Mesenchymal stem cell (in vitro differentiated cells and primary cell): ENCODE data around the gene HIF3A.

ENCODE experiments used
- DNase-seq: peaks from one replicate; pipeline ENCODE4 v3.0.0-alpha.2; 2013
- H2AFZ ChIP-seq: one replicate; pipeline ENCODE4 v1.6.1; 2013; ENCODE audit warnings: low read depth, mild to moderate bottlenecking, control low read depth, inconsistent platforms, low read length, moderate library complexity
- H2AK5ac ChIP-seq: 2 replicates; pipeline ENCODE4 v1.6.1; 2013; ENCODE audit warnings: low read length, moderate library complexity, mild to moderate bottlenecking, inconsistent platforms; ENCODE audit not compliant: severe bottlenecking
- H2BK120ac ChIP-seq: one replicate; pipeline ENCODE4 v1.6.1; 2013; ENCODE audit warnings: low read depth, mild to moderate bottlenecking, inconsistent platforms, low read length, moderate library complexity
- H2BK12ac ChIP-seq, 2 experiments: one replicate each; pipeline ENCODE4 v1.6.1; 2013; ENCODE audit warnings: inconsistent platforms in 2 of 2, low read length in 2 of 2, mild to moderate bottlenecking in 2 of 2, moderate library complexity in 2 of 2, control low read depth in 1 of 2
- H2BK15ac ChIP-seq: one replicate; pipeline ENCODE4 v1.6.1; 2013; ENCODE audit warnings: mild to moderate bottlenecking, low read depth, inconsistent platforms; ENCODE audit not compliant: poor library complexity, severe bottlenecking
- H2BK5ac ChIP-seq: 2 replicates; pipeline ENCODE4 v1.6.1; 2013; ENCODE audit warnings: low read depth, mild to moderate bottlenecking, low read length, control low read depth, inconsistent platforms; ENCODE audit not compliant: poor library complexity, severe bottlenecking
- H3K14ac ChIP-seq, 2 experiments: one replicate each; pipeline ENCODE4 v1.6.1; 2013; ENCODE audit warnings: inconsistent platforms in 2 of 2, low read length in 2 of 2, control low read depth in 1 of 2, mild to moderate bottlenecking in 1 of 2, moderate library complexity in 1 of 2
- H3K18ac ChIP-seq, 2 experiments: one replicate each; pipeline ENCODE4 v1.6.1; 2013; ENCODE audit warnings: inconsistent platforms in 2 of 2, low read length in 2 of 2, control low read depth in 1 of 2, low read depth in 1 of 2, mild to moderate bottlenecking in 1 of 2
- H3K23ac ChIP-seq, 2 experiments: one replicate each; pipeline ENCODE4 v1.6.1; 2013; ENCODE audit warnings: inconsistent platforms in 2 of 2, low read length in 2 of 2, mild to moderate bottlenecking in 2 of 2, moderate library complexity in 2 of 2, control low read depth in 1 of 2
- H3K27ac ChIP-seq: 2 replicates; pipeline ENCODE4 v1.5.1; 2013; ENCODE audit warnings: mild to moderate bottlenecking, moderate library complexity, low read length, control low read depth, inconsistent platforms; ENCODE audit not compliant: poor library complexity, severe bottlenecking
- H3K27me3 ChIP-seq, 2 experiments: 2 replicates each; pipeline versions ENCODE4 v1.6.1 to v1.7.0; 2013; ENCODE audit warnings: low read length in 2 of 2, mild to moderate bottlenecking in 2 of 2, moderate library complexity in 2 of 2, control low read depth in 1 of 2, inconsistent platforms in 1 of 2; ENCODE audit not compliant: control insufficient read depth in 1 of 2, insufficient read depth in 1 of 2
- H3K36me3 ChIP-seq, 2 experiments: 2 replicates each; pipeline versions ENCODE4 v1.6.1 to v1.7.0; 2013; ENCODE audit warnings: low read length in 2 of 2, control low read depth in 1 of 2, inconsistent platforms in 1 of 2, low read depth in 1 of 2, mild to moderate bottlenecking in 1 of 2; ENCODE audit not compliant: insufficient read depth in 2 of 2, control insufficient read depth in 1 of 2
- H3K4ac ChIP-seq, 2 experiments: one replicate each; pipeline ENCODE4 v1.6.1; 2013; ENCODE audit warnings: inconsistent platforms in 2 of 2, low read length in 2 of 2, mild to moderate bottlenecking in 2 of 2, moderate library complexity in 2 of 2, control low read depth in 1 of 2, low read depth in 1 of 2
- H3K4me1 ChIP-seq: 2 replicates; pipeline ENCODE4 v1.6.1; 2013; ENCODE audit warnings: low read depth, low read length, control low read depth; ENCODE audit not compliant: control insufficient read depth, insufficient read depth
- H3K4me2 ChIP-seq: 2 replicates; pipeline ENCODE4 v1.6.1; 2013; ENCODE audit warnings: low read length, mild to moderate bottlenecking, inconsistent platforms; ENCODE audit not compliant: poor library complexity, severe bottlenecking
- H3K4me3 ChIP-seq, 2 experiments: 2 replicates each; pipeline versions ENCODE4 v1.5.1 to v1.7.0; 2013; ENCODE audit warnings: low read length in 2 of 2, mild to moderate bottlenecking in 2 of 2, control low read depth in 1 of 2, low read depth in 1 of 2; ENCODE audit not compliant: insufficient read depth in 1 of 2
- H3K79me1 ChIP-seq: replicated peaks from 2 replicates; pipeline ENCODE4 v1.6.1; 2013; ENCODE audit warnings: mild to moderate bottlenecking, control low read depth, low read length, inconsistent platforms; ENCODE audit not compliant: poor library complexity, severe bottlenecking
- H3K9ac ChIP-seq: 2 replicates; pipeline ENCODE4 v1.7.0; 2013; ENCODE audit warnings: mild to moderate bottlenecking, low read length, moderate library complexity
- H3K9me3 ChIP-seq: 2 replicates; pipeline ENCODE4 v1.7.0; 2013; ENCODE audit warnings: mild to moderate bottlenecking, low read length; ENCODE audit not compliant: control insufficient read depth
- H4K8ac ChIP-seq: one replicate; pipeline ENCODE4 v1.6.1; 2013; ENCODE audit warnings: inconsistent platforms, mild to moderate bottlenecking, low read length, moderate library complexity
- H4K91ac ChIP-seq: one replicate; pipeline ENCODE4 v1.6.1; 2013; ENCODE audit warnings: mild to moderate bottlenecking, low read length, inconsistent platforms
- WGBS: methylation state at CpG from one replicate; pipeline ENCODE4 v1.1.7; 2013; ENCODE audit warnings: mixed read lengths; 5-methylcytosine and 5-hydroxymethylcytosine counted together

HIF3A gene

GRCh38 chr19:46298479-46299003 lies 1.7 kb downstream of the HIF3A start:
- Histone ChIP-seq H2BK120ac (peak overlapping the region; percentile 100), H2AK5ac (peak overlapping the region; percentile 98), H3K27me3 (peaks cover 0 to 11% of the 10 kb centered on the region in 2 experiments), H3K4ac (peak overlapping the region; percentile 93 to 100), H2BK15ac (peak overlapping the region; percentile 99), H3K4me1 (peaks cover 43% of the 10 kb centered on the region), H3K18ac (peak overlapping the region; percentile 100), H2AFZ (no peak overlapping the region), H3K9ac (peak overlapping the region; percentile 72), H4K8ac (peak overlapping the region; percentile 100), H3K4me3 (peak overlapping the region; percentile 27 to 80), H3K36me3 (peaks cover under 1 to 5% of the 10 kb centered on the region in 2 experiments), H3K23ac (peak overlapping the region in 1 of 2 experiments; percentile 97), H2BK12ac (peak overlapping the region; percentile 100), H3K27ac (peak overlapping the region; percentile 52), H3K4me2 (peak overlapping the region; percentile 10), H3K14ac (peak overlapping the region in 1 of 2 experiments; percentile 98), H4K91ac (peak overlapping the region; percentile 100), H3K9me3 (no peaks in the 10 kb centered on the region), H2BK5ac (peak overlapping the region; percentile 5), H3K79me1 (peaks cover 4% of the 10 kb centered on the region)
- peak; percentile 36 for DNase-seq
- whole genome bisulfite sequencing, result 83% methylated on average over 5 of the region's 7 CpGs

GRCh38 chr19:46299004-46299509 lies 2.2 kb downstream of the HIF3A start:
- no peak overlapping the region for H2BK5ac ChIP-seq
- peak overlapping the region; percentile 72 for H3K9ac ChIP-seq
- H3K27me3 ChIP-seq, result peaks cover 0 to 11% of the 10 kb centered on the region in 2 experiments
- no peak overlapping the region for H2AFZ ChIP-seq
- DNase-seq, result peak; percentile 92
- peak overlapping the region; percentile 100 for H2BK12ac ChIP-seq
- H3K4me3 ChIP-seq, result peak overlapping the region in 1 of 2 experiments; percentile 80
- H3K9me3 ChIP-seq, result no peaks in the 10 kb centered on the region
- peak overlapping the region; percentile 100 for H4K8ac ChIP-seq
- no peak overlapping the region for H3K23ac ChIP-seq
- peak overlapping the region; percentile 54 for H2AK5ac ChIP-seq
- H2BK15ac ChIP-seq, result peak overlapping the region; percentile 70
- peak overlapping the region; percentile 63 for H3K27ac ChIP-seq
- peak overlapping the region; percentile 100 for H3K18ac ChIP-seq
- 32% methylated on average over 6 of the region's 11 CpGs for WGBS
- no peak overlapping the region for H3K14ac ChIP-seq
- peak overlapping the region; percentile 88 to 100 for H3K4ac ChIP-seq
- peaks cover 46% of the 10 kb centered on the region for H3K4me1 ChIP-seq
- H2BK120ac ChIP-seq, result peak overlapping the region; percentile 100
- peaks cover 4 to 9% of the 10 kb centered on the region in 2 experiments for H3K36me3 ChIP-seq
- H4K91ac ChIP-seq, result peak overlapping the region; percentile 100
- H3K4me2 ChIP-seq, result no peak overlapping the region
- H3K79me1 ChIP-seq, result peaks cover 4% of the 10 kb centered on the region

GRCh38 chr19:46299695-46300094 lies 2.9 kb downstream of the HIF3A start:
- 99% methylated on average over 4 of the region's 7 CpGs for WGBS
- H2BK15ac ChIP-seq, result peak overlapping the region; percentile 70
- peaks cover 9 to 13% of the 10 kb centered on the region in 2 experiments for H3K36me3 ChIP-seq
- peak overlapping the region in 1 of 2 experiments; percentile 37 for H3K23ac ChIP-seq
- H4K91ac ChIP-seq, result peak overlapping the region; percentile 99
- peaks cover 4% of the 10 kb centered on the region for H3K79me1 ChIP-seq
- H3K4me3 ChIP-seq, result peak overlapping the region in 1 of 2 experiments; percentile 80
- H3K4ac ChIP-seq, result peak overlapping the region; percentile 88 to 92
- H2AFZ ChIP-seq, result no peak overlapping the region
- no peak overlapping the region for H2BK5ac ChIP-seq
- no peak for DNase-seq
- H3K4me1 ChIP-seq, result peaks cover 46% of the 10 kb centered on the region
- H2AK5ac ChIP-seq, result peak overlapping the region; percentile 65
- no peak overlapping the region for H3K4me2 ChIP-seq
- peak overlapping the region; percentile 97 for H2BK120ac ChIP-seq
- H2BK12ac ChIP-seq, result peak overlapping the region; percentile 96 to 99
- peak overlapping the region; percentile 54 for H3K9ac ChIP-seq
- peak overlapping the region; percentile 67 for H4K8ac ChIP-seq
- no peaks in the 10 kb centered on the region for H3K9me3 ChIP-seq
- peak overlapping the region; percentile 85 to 93 for H3K18ac ChIP-seq
- peaks cover 0 to 11% of the 10 kb centered on the region in 2 experiments for H3K27me3 ChIP-seq
- H3K27ac ChIP-seq, result peak overlapping the region; percentile 63
- H3K14ac ChIP-seq, result no peak overlapping the region

- Histone ChIP-seq H3K9ac (no peak overlapping the region), H3K23ac (peak overlapping the region in 1 of 2 experiments; percentile 62), H3K36me3 (peaks cover 26 to 41% of the 10 kb centered on the region in 2 experiments), H3K14ac (peak overlapping the region in 1 of 2 experiments; percentile 26), H3K4me2 (no peak overlapping the region), H3K9me3 (peaks cover 17% of the 10 kb centered on the region), H3K79me1 (no peaks in the 10 kb centered on the region), H3K4me1 (peaks cover 29% of the 10 kb centered on the region), H4K91ac (peak overlapping the region; percentile 85), H2AK5ac (peak overlapping the region; percentile 4), H3K18ac (peak overlapping the region; percentile 89 to 92), H2AFZ (no peak overlapping the region), H2BK5ac (no peak overlapping the region), H3K27ac (no peak overlapping the region), H3K27me3 (peaks cover 0 to 4% of the 10 kb centered on the region in 2 experiments), H2BK15ac (peak overlapping the region; percentile 1), H3K4ac (peak overlapping the region; percentile 7 to 63), H2BK120ac (peak overlapping the region; percentile 39), H2BK12ac (peak overlapping the region; percentile 30 to 97), H4K8ac (no peak overlapping the region), H3K4me3 (no peak overlapping the region)
- no peak for DNase-seq
- WGBS, result 79% methylated on average over 10 of the region's 10 CpGs
Observed at GRCh38 chr19:46303322-46303690, 6.5 kb downstream of the HIF3A start.
